Measurements from ENCODE around the gene POMGNT2. TPM values are rescaled to one million over a fixed set of nuclear protein-coding genes. Genes with fewer than 3 reads are reported as not detected.

Gene POMGNT2
- total and polyA plus RNA-seq, 2 of the 8 experiments (the other 6 are each of a cell fraction or from before 2014, with no cell fraction given), result 13.6 to 35.7 TPM

DNA sequence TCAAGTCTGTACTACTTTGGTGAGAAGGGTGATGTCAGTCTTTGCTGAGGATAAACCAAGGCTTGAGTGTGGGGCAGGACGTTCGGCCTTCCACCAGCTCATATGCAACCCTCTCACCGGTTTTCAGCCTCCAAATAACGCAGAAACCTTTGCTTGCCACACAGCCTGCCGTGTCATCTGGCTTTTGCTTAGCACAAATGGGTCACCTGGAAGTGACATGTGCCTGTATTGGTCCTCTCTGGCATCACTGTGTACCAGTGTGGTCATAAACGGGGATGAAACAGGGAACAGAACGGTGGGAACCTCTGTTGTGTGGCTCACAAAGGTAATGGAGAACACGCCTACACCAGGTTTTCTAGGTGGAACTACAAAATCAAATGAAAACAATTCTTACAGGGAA, 7.1 kb downstream of the POMGNT2 start:
- Histone ChIP-seq H2BK20ac (ENCODE audit: low read length) (no peak overlapping the region), H3K4me2 (ENCODE audit: insufficient read depth in 1 of 2, low read depth in 2 of 2, low read length in 2 of 2) (no peak overlapping the region), H3K56ac (replicated peaks; ENCODE audit: insufficient read length, low read depth, low read length) (no peak overlapping the region), H3K14ac (ENCODE audit: insufficient read length) (no peak overlapping the region), H2BK15ac (ENCODE audit: low read length) (no peak overlapping the region), H3K27me3 (replicated peaks in 1 of 4; ENCODE audit: control insufficient read depth in 3 of 4, extremely low read depth in 1 of 4, insufficient read depth in 3 of 4, low read length in 3 of 4) (no peaks in the 10 kb centered on the region), H2BK5ac (ENCODE audit: low read depth, low read length) (no peak overlapping the region), H3K4ac (replicated peaks; ENCODE audit: insufficient read length, low read depth, low read length) (no peak overlapping the region), H2AFZ (ENCODE audit: low read length) (no peak overlapping the region), H3K23ac (ENCODE audit: insufficient read length) (no peak overlapping the region), H3K9ac (replicated peaks in 1 of 4; ENCODE audit: extremely low read depth in 1 of 4, low read depth in 3 of 4, low read length in 3 of 4) (no peak overlapping the region), H3K27ac (ENCODE audit: low read depth, low read length) (no peak overlapping the region), H3K79me2 (ENCODE audit: control insufficient read depth in 1 of 2, insufficient read depth in 2 of 2, low read length in 2 of 2) (peaks cover 0 to 3% of the 10 kb centered on the region in 2 experiments; a peak in 1 of 4 replicates), H3K18ac (ENCODE audit: extremely low read depth, low read length) (no peak overlapping the region), H3K23me2 (ENCODE audit: low read depth, low read length) (no peaks in the 10 kb centered on the region), H3K4me3 (ENCODE audit: extremely low read depth in 1 of 4, insufficient read depth in 2 of 4, low read depth in 3 of 4, low read length in 4 of 4) (no peak overlapping the region), H2BK12ac (ENCODE audit: low read depth, low read length) (no peak overlapping the region), H4K5ac (ENCODE audit: insufficient read length, low read depth, low read length) (no peak overlapping the region), H3K4me1 (replicated peaks in 1 of 4; ENCODE audit: control insufficient read depth in 3 of 4, insufficient read depth in 4 of 4, low read length in 3 of 4) (no peaks in the 10 kb centered on the region), H4K91ac (replicated peaks; ENCODE audit: insufficient read length, low read length) (no peak overlapping the region), H3K79me1 (ENCODE audit: low read depth, low read length) (peaks cover 3% of the 10 kb centered on the region), H4K20me1 (replicated peaks in 1 of 2; ENCODE audit: control insufficient read depth in 1 of 2, insufficient read depth in 2 of 2, low read length in 2 of 2) (peaks cover 0 to 2% of the 10 kb centered on the region in 2 experiments), H3K9me3 (ENCODE audit: insufficient read depth in 2 of 2, low read depth in 1 of 2, low read length in 1 of 2) (no peaks in the 10 kb centered on the region), H2AK5ac (ENCODE audit: low read depth, low read length) (no peak overlapping the region), H3K36me3 (ENCODE audit: control insufficient read depth in 2 of 4, insufficient read depth in 4 of 4, low read length in 3 of 4) (no peaks in the 10 kb centered on the region), H4K8ac (ENCODE audit: extremely low read depth, insufficient read depth, low read length) (no peak overlapping the region), H2BK120ac (replicated peaks; ENCODE audit: low read depth, low read length) (no peak overlapping the region)
- 87% methylated on average over 8 of the region's 8 CpGs; no CpG with 5 or more reads in 1 of the 2 experiments for WGBS, 2 experiments (ENCODE audit: extremely low coverage in 1 of 2, insufficient coverage in 1 of 2, insufficient read length in 1 of 2, insufficient replicate concordance in 2 of 2, low coverage in 1 of 2, low lambda C conversion rate in 2 of 2, missing lambda C conversion rate in 1 of 2)
- DNase-seq (ENCODE audit: low read depth in 1 of 2, low spot score in 2 of 2), result no peak
- ChIA-PET POLR2A (ENCODE audit: partially characterized antibody) (no interaction called here), CTCF (ENCODE audit: partially characterized antibody) (interaction anchor here (1.7 to 2.1 kb wide), 3 partner anchors 23 to 137 kb away, joined by 4 to 7 read pairs (median 6); no protein-coding TSS in a partner anchor)
- FAIRE-seq, result no peak
- TF ChIP-seq HDAC6 (IDR thresholded peaks at IDR 0.05; ENCODE audit: low read depth, low read length) (no peak), TAF1 (IDR thresholded peaks at IDR 0.05; ENCODE audit: low read depth, low read length) (no peak), SIRT6 (IDR thresholded peaks at IDR 0.05; ENCODE audit: low read length) (no peak), PHF8 (conservative IDR thresholded peaks at IDR 0.05; ENCODE audit: low read depth, low read length) (no peak), CTBP2 (IDR thresholded peaks at IDR 0.05; ENCODE audit: borderline replicate concordance, insufficient read depth, insufficient read length, low read length) (no peak), SRF (IDR thresholded peaks at IDR 0.05; ENCODE audit: low read depth, low read length) (no peak), SIN3A (conservative IDR thresholded peaks at IDR 0.05 in 1 of 2, IDR thresholded peaks at IDR 0.05 in 1 of 2; ENCODE audit: low read depth in 1 of 2, low read length in 2 of 2) (no peak), FOSL1 (IDR thresholded peaks at IDR 0.05; ENCODE audit: insufficient read depth, low read depth, low read length) (no peak)
